Measurements from ENCODE around the gene AHDC1. TPM values are rescaled to one million over a fixed set of nuclear protein-coding genes. Genes with fewer than 3 reads are reported as not detected.

Gene AHDC1
- total and polyA plus RNA-seq, 2 experiments from 2014 or later, result 3.9 to 5.3 TPM

- Histone ChIP-seq H2AFZ (no peak overlapping the region), H3K9me3 (ENCODE audit: low read depth) (no peaks in the 10 kb centered on the region), H3K36me3 (ENCODE audit: low read depth) (no peaks in the 10 kb centered on the region), H3K9ac (no peak overlapping the region), H3K27ac (no peak overlapping the region), H3K4me2 (ENCODE audit: unreplicated experiment) (no peak overlapping the region), H4K20me1 (ENCODE audit: insufficient read depth) (no peaks in the 10 kb centered on the region), H3K4me3 (no peak overlapping the region), H3K79me2 (ENCODE audit: insufficient read depth) (peaks cover 28% of the 10 kb centered on the region), H3F3A (ENCODE audit: insufficient read depth) (peaks cover 14% of the 10 kb centered on the region), H3K4me1 (ENCODE audit: insufficient read depth) (peaks cover 14% of the 10 kb centered on the region), H3K9me2 (ENCODE audit: insufficient read depth) (no peaks in the 10 kb centered on the region), H3K27me3 (replicated peaks; ENCODE audit: insufficient read depth) (no peaks in the 10 kb centered on the region)
- TF ChIP-seq EZH2 (IDR thresholded peaks at IDR 0.05; ENCODE audit: insufficient read depth, poor library complexity, severe bottlenecking), result no peak
- TF ChIP-seq EZH2phosphoT487 (IDR thresholded peaks at IDR 0.05; ENCODE audit: insufficient read depth, low read depth), result no peak
- WGBS, 2 experiments (ENCODE audit: low coverage in 1 of 2, low lambda C conversion rate in 2 of 2, missing lambda C conversion rate in 2 of 2), result 92 to 94% methylated on average over 41 to 48 of the region's 48 CpGs
- in situ Hi-C loops (cut with MboI), result no loop called here
- DNase-seq, result no peak
Measured at GRCh38 chr1:27551170-27551952, 52.6 kb downstream of the AHDC1 start.

GRCh38 chr1:27550510-27551169, 53.3 kb downstream of the AHDC1 start:
- in situ Hi-C loops (cut with MboI), result no loop called here
- Histone ChIP-seq H3K9me3 (ENCODE audit: low read depth) (no peaks in the 10 kb centered on the region), H3K27me3 (replicated peaks; ENCODE audit: insufficient read depth) (no peaks in the 10 kb centered on the region), H3K4me2 (ENCODE audit: unreplicated experiment) (no peak overlapping the region), H4K20me1 (ENCODE audit: insufficient read depth) (no peaks in the 10 kb centered on the region), H2AFZ (no peak overlapping the region), H3K36me3 (ENCODE audit: low read depth) (no peaks in the 10 kb centered on the region), H3K79me2 (ENCODE audit: insufficient read depth) (peaks cover 32% of the 10 kb centered on the region), H3K4me1 (ENCODE audit: insufficient read depth) (peaks cover 17% of the 10 kb centered on the region), H3K9ac (no peak overlapping the region), H3F3A (ENCODE audit: insufficient read depth) (peaks cover 19% of the 10 kb centered on the region; the same call in 1 of the 2 replicates), H3K27ac (no peak overlapping the region), H3K9me2 (ENCODE audit: insufficient read depth) (no peaks in the 10 kb centered on the region), H3K4me3 (no peak overlapping the region)
- no peak for TF ChIP-seq EZH2 (IDR thresholded peaks at IDR 0.05; ENCODE audit: insufficient read depth, poor library complexity, severe bottlenecking)
- no peak for TF ChIP-seq EZH2phosphoT487 (IDR thresholded peaks at IDR 0.05; ENCODE audit: insufficient read depth, low read depth)
- WGBS, 2 experiments (ENCODE audit: low coverage in 1 of 2, low lambda C conversion rate in 2 of 2, missing lambda C conversion rate in 2 of 2), result 95 to 98% methylated on average over 27 to 40 of the region's 44 CpGs
- no peak for DNase-seq

GRCh38 chr1:27549807-27550408, 54.0 kb downstream of the AHDC1 start:
- no peak overlapping the region for H3K4me2 ChIP-seq (ENCODE audit: unreplicated experiment)
- H3K79me2 ChIP-seq (ENCODE audit: insufficient read depth), result peaks cover 32% of the 10 kb centered on the region
- H3K4me3 ChIP-seq, result no peak overlapping the region
- H3K27ac ChIP-seq, result no peak overlapping the region
- no peak for DNase-seq
- no peak overlapping the region for H3K9ac ChIP-seq
- in situ Hi-C loops (cut with MboI), result no loop called here
- peaks cover 19% of the 10 kb centered on the region for H3K4me1 ChIP-seq (ENCODE audit: insufficient read depth)
- WGBS, 2 experiments (ENCODE audit: low coverage in 1 of 2, low lambda C conversion rate in 2 of 2, missing lambda C conversion rate in 2 of 2), result 93 to 95% methylated on average over 20 to 37 of the region's 38 CpGs
- no peaks in the 10 kb centered on the region for H4K20me1 ChIP-seq (ENCODE audit: insufficient read depth)
- H3K27me3 ChIP-seq (replicated peaks; ENCODE audit: insufficient read depth), result no peaks in the 10 kb centered on the region
- H3K36me3 ChIP-seq (ENCODE audit: low read depth), result no peaks in the 10 kb centered on the region
- no peaks in the 10 kb centered on the region for H3K9me3 ChIP-seq (ENCODE audit: low read depth)
- TF ChIP-seq EZH2phosphoT487 (IDR thresholded peaks at IDR 0.05; ENCODE audit: insufficient read depth, low read depth), result no peak
- no peak overlapping the region for H2AFZ ChIP-seq
- peaks cover 24% of the 10 kb centered on the region for H3F3A ChIP-seq (ENCODE audit: insufficient read depth)
- H3K9me2 ChIP-seq (ENCODE audit: insufficient read depth), result no peaks in the 10 kb centered on the region

- H3K9ac ChIP-seq, result no peak overlapping the region
- in situ Hi-C loops (cut with MboI), result no loop called here
- no peak overlapping the region for H3K4me2 ChIP-seq (ENCODE audit: unreplicated experiment)
- no peaks in the 10 kb centered on the region for H3K36me3 ChIP-seq (ENCODE audit: low read depth)
- no peaks in the 10 kb centered on the region for H3K9me2 ChIP-seq (ENCODE audit: insufficient read depth)
- TF ChIP-seq EZH2phosphoT487 (IDR thresholded peaks at IDR 0.05; ENCODE audit: insufficient read depth, low read depth) (no peak), EZH2 (IDR thresholded peaks at IDR 0.05; ENCODE audit: insufficient read depth, poor library complexity, severe bottlenecking) (no peak)
- H3F3A ChIP-seq (ENCODE audit: insufficient read depth), result peaks cover 24% of the 10 kb centered on the region
- no peak overlapping the region for H2AFZ ChIP-seq
- no peak for DNase-seq
- no peaks in the 10 kb centered on the region for H4K20me1 ChIP-seq (ENCODE audit: insufficient read depth)
- WGBS, 2 experiments (ENCODE audit: low coverage in 1 of 2, low lambda C conversion rate in 2 of 2, missing lambda C conversion rate in 2 of 2), result 90% methylated on average over 36 to 44 of the region's 45 CpGs
- H3K79me2 ChIP-seq (ENCODE audit: insufficient read depth), result peaks cover 33% of the 10 kb centered on the region
- no peak overlapping the region for H3K27ac ChIP-seq
- peaks cover 25% of the 10 kb centered on the region for H3K4me1 ChIP-seq (ENCODE audit: insufficient read depth)
- no peaks in the 10 kb centered on the region for H3K9me3 ChIP-seq (ENCODE audit: low read depth)
- H3K4me3 ChIP-seq, result no peak overlapping the region
- no peaks in the 10 kb centered on the region for H3K27me3 ChIP-seq (replicated peaks; ENCODE audit: insufficient read depth)
Measured at GRCh38 chr1:27548858-27549719, 54.9 kb downstream of the AHDC1 start.
